ENCODE results near the gene LRIG1. TPM values are rescaled to one million over a fixed set of nuclear protein-coding genes. Genes with fewer than 3 reads are reported as not detected.

LRIG1 gene
- total and polyA plus RNA-seq, 9 of the 15 experiments (the other 6 are each of a cell fraction or from before 2014, with no cell fraction given), result 0.05 to 0.38 (median 0.13) TPM; not detected in 3

GRCh38 chr3:66463730-66464511 lies 36.9 kb downstream of the LRIG1 start (continued):
- no peak for TF ChIP-seq DEAF1 (CRISPR knock-in tag; IDR thresholded peaks at IDR 0.05)
- no peak for TF ChIP-seq NFATC3 (IDR thresholded peaks at IDR 0.05)
- no peak for TF ChIP-seq LCOR (CRISPR knock-in tag; IDR thresholded peaks at IDR 0.05)
- no peak for TF ChIP-seq ZFP1 (CRISPR knock-in tag; IDR thresholded peaks at IDR 0.05)
- no peak for TF ChIP-seq DMBX1 (CRISPR knock-in tag; IDR thresholded peaks at IDR 0.05; ENCODE audit: borderline replicate concordance)
- no peak for TF ChIP-seq CCNT2 (IDR thresholded peaks at IDR 0.05; ENCODE audit: borderline replicate concordance, extremely low read depth, insufficient read length, low read depth, low read length)

GRCh38 chr3:66463054-66463631 lies 37.7 kb downstream of the LRIG1 start:
- Histone ChIP-seq H4K20me1 (replicated peaks; ENCODE audit: control insufficient read depth, insufficient read depth, low read length) (no peaks in the 10 kb centered on the region), H3K4me1 (replicated peaks in 1 of 2; ENCODE audit: control insufficient read depth in 2 of 2, insufficient read depth in 2 of 2, low read length in 2 of 2) (no peaks in the 10 kb centered on the region), H3K36me3 (ENCODE audit: control insufficient read depth, insufficient read depth, low read length) (no peaks in the 10 kb centered on the region), H3K9me3 (replicated peaks; ENCODE audit: control insufficient read depth, insufficient read depth, low read depth, low read length) (no peaks in the 10 kb centered on the region), H3K4me3 (no peak overlapping the region), H3K9ac (ENCODE audit: insufficient read depth in 1 of 2, low read depth in 2 of 2, low read length in 2 of 2) (no peak overlapping the region), H3K9me1 (ENCODE audit: control insufficient read depth, insufficient read depth, low read length) (no peaks in the 10 kb centered on the region), H3K4me2 (ENCODE audit: insufficient read depth, low read length) (no peak overlapping the region), H3K27ac (ENCODE audit: extremely low read depth, low read depth, low read length) (no peak overlapping the region), H2AFZ (ENCODE audit: low read depth, low read length) (no peak overlapping the region), H3K79me2 (ENCODE audit: control insufficient read depth, insufficient read depth, low read length) (no peaks in the 10 kb centered on the region), H3K27me3 (ENCODE audit: control insufficient read depth in 2 of 2, insufficient read depth in 2 of 2, low read length in 2 of 2) (peaks cover 0 to 5% of the 10 kb centered on the region in 2 experiments; a peak in 2 of 5 replicates)
- no peak for FAIRE-seq
- ChIA-PET POLR2A (no interaction called here), CTCF (ENCODE audit: low intra/inter-chr PET ratio) (no interaction called here)
- no peak for DNase-seq (ENCODE audit: extremely low read depth in 1 of 4, low spot score in 3 of 4)
- no peak for ATAC-seq
- no TSS peak for BruUV-seq (replicated peaks)
- intact Hi-C loops (cut with micrococcal nuclease), result no loop called here
- no peak for TF ChIP-seq HMG20B (CRISPR knock-in tag; IDR thresholded peaks at IDR 0.05)
- in situ Hi-C loops (cut with MboI), result no loop called here
- 0% methylated on average over 6 of the region's 7 CpGs for WGBS (ENCODE audit: insufficient coverage, low coverage, missing lambda C conversion rate)
